ENCODE data around the gene APBA2.

GRCh38 chr15:28930476-28931291, 44.9 kb downstream of the APBA2 start:
- no peak for TF ChIP-seq CTCF (IDR thresholded peaks at IDR 0.05; ENCODE audit: low read depth, low read length)
- no peak for TF ChIP-seq POLR2A (IDR thresholded peaks at IDR 0.05; ENCODE audit: extremely low read depth, insufficient read length)
- no peak for TF ChIP-seq MYC (IDR thresholded peaks at IDR 0.05; ENCODE audit: low read depth, low read length)
- no peak for TF ChIP-seq MAX (IDR thresholded peaks at IDR 0.05; ENCODE audit: low read depth, low read length)

Data from NB4 (cell line).